ENCODE measurements around the gene ELL. TPM values are rescaled to one million over a fixed set of nuclear protein-coding genes. Genes with fewer than 3 reads are reported as not detected.

Gene ELL
- total and polyA plus RNA-seq, 2 experiments from 2014 or later = 11.3 to 20.1 TPM

DNA sequence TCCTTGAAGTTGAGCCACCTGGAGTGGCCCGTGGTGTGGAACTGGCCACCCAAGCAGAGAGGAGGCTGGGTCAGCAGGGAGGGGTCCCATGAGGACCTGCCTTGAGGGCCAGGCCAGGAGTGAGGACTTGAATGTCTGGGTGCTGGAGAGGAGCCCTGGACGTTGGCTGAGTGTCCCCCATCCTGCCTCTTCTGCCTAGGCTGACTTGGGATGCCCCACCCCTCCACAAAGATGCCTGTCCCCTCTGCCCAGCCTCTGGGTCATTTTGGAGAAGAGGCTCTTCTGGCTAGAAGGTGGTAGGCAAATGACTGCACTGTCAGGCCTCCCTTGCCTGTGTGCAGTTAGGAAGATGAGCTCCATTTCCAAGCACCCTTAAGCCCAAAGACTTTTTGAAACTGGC lies 100.9 kb downstream of the ELL start:
- Histone ChIP-seq H2AFZ (no peak overlapping the region), H3K4me3 (no peak overlapping the region), H3K36me3 (ENCODE audit: insufficient read depth) (no peaks in the 10 kb centered on the region), H3K9me2 (ENCODE audit: insufficient read depth) (no peaks in the 10 kb centered on the region), H4K20me1 (replicated peaks; ENCODE audit: insufficient read depth) (peaks cover 6% of the 10 kb centered on the region; the same call in 1 of the 2 replicates), H3K27ac (ENCODE audit: low read depth) (no peak overlapping the region), H3K27me3 (ENCODE audit: insufficient read depth) (peaks cover 39% of the 10 kb centered on the region), H3K4me2 (no peak overlapping the region), H3K79me2 (replicated peaks; ENCODE audit: insufficient read depth) (no peaks in the 10 kb centered on the region), H3K4me1 (ENCODE audit: insufficient read depth) (peaks cover 7% of the 10 kb centered on the region; the same call in 1 of the 2 replicates), H3F3A (replicated peaks; ENCODE audit: low read depth) (peaks cover 19% of the 10 kb centered on the region)
- no peak for DNase-seq (ENCODE audit: low spot score)
- no peak for TF ChIP-seq JUNB (IDR thresholded peaks at IDR 0.05; ENCODE audit: unreplicated experiment)
- no peak for TF ChIP-seq CREB1 (CRISPR knock-in tag; IDR thresholded peaks at IDR 0.05; ENCODE audit: low read depth)
- TF ChIP-seq, protein P1, sequence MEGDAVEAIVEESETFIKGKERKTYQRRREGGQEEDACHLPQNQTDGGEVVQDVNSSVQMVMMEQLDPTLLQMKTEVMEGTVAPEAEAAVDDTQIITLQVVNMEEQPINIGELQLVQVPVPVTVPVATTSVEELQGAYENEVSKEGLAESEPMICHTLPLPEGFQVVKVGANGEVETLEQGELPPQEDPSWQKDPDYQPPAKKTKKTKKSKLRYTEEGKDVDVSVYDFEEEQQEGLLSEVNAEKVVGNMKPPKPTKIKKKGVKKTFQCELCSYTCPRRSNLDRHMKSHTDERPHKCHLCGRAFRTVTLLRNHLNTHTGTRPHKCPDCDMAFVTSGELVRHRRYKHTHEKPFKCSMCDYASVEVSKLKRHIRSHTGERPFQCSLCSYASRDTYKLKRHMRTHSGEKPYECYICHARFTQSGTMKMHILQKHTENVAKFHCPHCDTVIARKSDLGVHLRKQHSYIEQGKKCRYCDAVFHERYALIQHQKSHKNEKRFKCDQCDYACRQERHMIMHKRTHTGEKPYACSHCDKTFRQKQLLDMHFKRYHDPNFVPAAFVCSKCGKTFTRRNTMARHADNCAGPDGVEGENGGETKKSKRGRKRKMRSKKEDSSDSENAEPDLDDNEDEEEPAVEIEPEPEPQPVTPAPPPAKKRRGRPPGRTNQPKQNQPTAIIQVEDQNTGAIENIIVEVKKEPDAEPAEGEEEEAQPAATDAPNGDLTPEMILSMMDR (conservative IDR thresholded peaks at IDR 0.05; ENCODE audit: low read depth in 2 of 2) = no peak
- TF ChIP-seq EZH2 (IDR thresholded peaks at IDR 0.05; ENCODE audit: low read depth, unreplicated experiment) = no peak
- TF ChIP-seq ZNF331 (CRISPR knock-in tag; IDR thresholded peaks at IDR 0.05; ENCODE audit: low read depth) = no peak
- no peak for TF ChIP-seq STAT1 (IDR thresholded peaks at IDR 0.05; ENCODE audit: unreplicated experiment)
- TF ChIP-seq, protein P2, sequence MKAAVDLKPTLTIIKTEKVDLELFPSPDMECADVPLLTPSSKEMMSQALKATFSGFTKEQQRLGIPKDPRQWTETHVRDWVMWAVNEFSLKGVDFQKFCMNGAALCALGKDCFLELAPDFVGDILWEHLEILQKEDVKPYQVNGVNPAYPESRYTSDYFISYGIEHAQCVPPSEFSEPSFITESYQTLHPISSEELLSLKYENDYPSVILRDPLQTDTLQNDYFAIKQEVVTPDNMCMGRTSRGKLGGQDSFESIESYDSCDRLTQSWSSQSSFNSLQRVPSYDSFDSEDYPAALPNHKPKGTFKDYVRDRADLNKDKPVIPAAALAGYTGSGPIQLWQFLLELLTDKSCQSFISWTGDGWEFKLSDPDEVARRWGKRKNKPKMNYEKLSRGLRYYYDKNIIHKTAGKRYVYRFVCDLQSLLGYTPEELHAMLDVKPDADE (IDR thresholded peaks at IDR 0.05) = no peak
- TF ChIP-seq NANOG (IDR thresholded peaks at IDR 0.05; ENCODE audit: borderline replicate concordance) = no peak
- no peak for TF ChIP-seq ZNF114 (CRISPR knock-in tag; IDR thresholded peaks at IDR 0.05)
- Mint-ChIP-seq H3K4me1 (peaks cover 40% of the 10 kb centered on the region), H3K9me3 (no peaks in the 10 kb centered on the region), H3K4me3 (peak overlapping the region; percentile 77; the same call in 1 of the 3 replicates), H3K27me3 (ENCODE audit: insufficient read depth, low read depth, poor library complexity) (peaks cover 42% of the 10 kb centered on the region), H3K36me3 (ENCODE audit: low read depth) (no peaks in the 10 kb centered on the region), H3K27ac (no peak overlapping the region)
- ATAC-seq = no peak

DNA sequence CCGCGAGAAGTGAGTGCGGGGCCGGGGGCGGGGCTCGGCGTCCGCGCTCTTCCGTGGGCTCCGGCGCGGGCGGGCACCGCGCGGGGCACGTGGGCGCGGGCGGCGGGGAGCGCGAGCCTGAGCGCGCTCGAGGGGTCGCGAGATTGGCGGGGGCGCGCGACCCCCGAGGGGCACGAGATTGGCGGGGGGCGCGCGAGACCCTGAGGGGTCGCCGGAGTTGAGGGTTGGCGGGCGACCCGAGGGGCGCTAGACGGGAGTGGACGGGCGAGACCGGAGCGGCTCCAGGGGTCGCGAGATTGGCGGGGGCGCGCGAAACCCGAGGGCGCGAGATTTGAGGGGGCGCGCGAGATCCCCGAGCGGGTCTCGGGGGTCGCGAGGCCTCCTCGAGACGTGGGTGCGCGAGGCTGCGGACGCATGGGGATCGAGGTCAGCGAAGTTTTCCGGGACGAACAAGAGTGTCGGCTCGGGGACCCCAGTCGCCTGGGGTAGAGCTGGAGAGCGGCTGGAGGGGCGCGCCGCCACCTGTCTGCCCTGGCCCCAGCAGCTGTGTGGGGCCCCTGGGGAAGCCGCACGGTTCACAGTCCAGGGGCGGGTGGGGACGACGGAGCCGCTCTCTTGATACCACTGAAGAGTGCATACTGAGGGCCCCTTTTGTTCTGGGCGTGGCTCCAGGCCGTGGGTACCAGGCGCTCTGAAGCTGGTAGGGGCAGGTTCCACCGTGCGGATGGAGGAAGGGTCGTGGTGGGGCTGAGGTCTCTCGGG lies 102.0 kb downstream of the ELL start:
- Histone ChIP-seq H3K27ac (ENCODE audit: low read depth) (no peak overlapping the region), H3K4me3 (peak overlapping the region; percentile 73), H3K36me3 (ENCODE audit: insufficient read depth) (no peaks in the 10 kb centered on the region), H3K79me2 (replicated peaks; ENCODE audit: insufficient read depth) (no peaks in the 10 kb centered on the region), H3K4me2 (peak overlapping the region; percentile 83), H3K4me1 (ENCODE audit: insufficient read depth) (peaks cover 13% of the 10 kb centered on the region), H4K20me1 (replicated peaks; ENCODE audit: insufficient read depth) (peaks cover 6% of the 10 kb centered on the region; the same call in 1 of the 2 replicates), H3K9me2 (ENCODE audit: insufficient read depth) (no peaks in the 10 kb centered on the region), H3K27me3 (ENCODE audit: insufficient read depth) (peaks cover 39% of the 10 kb centered on the region), H3F3A (replicated peaks; ENCODE audit: low read depth) (peaks cover 24% of the 10 kb centered on the region), H2AFZ (no peak overlapping the region)
- Mint-ChIP-seq H3K27me3 (ENCODE audit: insufficient read depth, low read depth, poor library complexity) (peaks cover 47% of the 10 kb centered on the region), H3K36me3 (ENCODE audit: low read depth) (no peaks in the 10 kb centered on the region), H3K4me1 (peaks cover 41% of the 10 kb centered on the region), H3K9me3 (no peaks in the 10 kb centered on the region), H3K4me3 (peak overlapping the region; percentile 77), H3K27ac (no peak overlapping the region)
- ATAC-seq (peak; percentile 1; the same call in 2 of the 3 replicates), DNase-seq (ENCODE audit: low spot score) (peak; percentile 55)
- TF ChIP-seq, protein P2 (IDR thresholded peaks at IDR 0.05) = no peak
- TF ChIP-seq EZH2phosphoT487 (IDR thresholded peaks at IDR 0.05; ENCODE audit: unreplicated experiment) (no peak), EZH2 (IDR thresholded peaks at IDR 0.05; ENCODE audit: low read depth, unreplicated experiment) (no peak), ZNF114 (CRISPR knock-in tag; IDR thresholded peaks at IDR 0.05) (no peak), NANOG (IDR thresholded peaks at IDR 0.05; ENCODE audit: borderline replicate concordance) (no peak), POLR2AphosphoS5 (IDR thresholded peaks at IDR 0.05; ENCODE audit: low read depth) (no peak), ZNF331 (CRISPR knock-in tag; IDR thresholded peaks at IDR 0.05; ENCODE audit: low read depth) (no peak), STAT1 (IDR thresholded peaks at IDR 0.05; ENCODE audit: unreplicated experiment) (no peak), JUNB (IDR thresholded peaks at IDR 0.05; ENCODE audit: unreplicated experiment) (no peak)
- TF ChIP-seq, protein P3, sequence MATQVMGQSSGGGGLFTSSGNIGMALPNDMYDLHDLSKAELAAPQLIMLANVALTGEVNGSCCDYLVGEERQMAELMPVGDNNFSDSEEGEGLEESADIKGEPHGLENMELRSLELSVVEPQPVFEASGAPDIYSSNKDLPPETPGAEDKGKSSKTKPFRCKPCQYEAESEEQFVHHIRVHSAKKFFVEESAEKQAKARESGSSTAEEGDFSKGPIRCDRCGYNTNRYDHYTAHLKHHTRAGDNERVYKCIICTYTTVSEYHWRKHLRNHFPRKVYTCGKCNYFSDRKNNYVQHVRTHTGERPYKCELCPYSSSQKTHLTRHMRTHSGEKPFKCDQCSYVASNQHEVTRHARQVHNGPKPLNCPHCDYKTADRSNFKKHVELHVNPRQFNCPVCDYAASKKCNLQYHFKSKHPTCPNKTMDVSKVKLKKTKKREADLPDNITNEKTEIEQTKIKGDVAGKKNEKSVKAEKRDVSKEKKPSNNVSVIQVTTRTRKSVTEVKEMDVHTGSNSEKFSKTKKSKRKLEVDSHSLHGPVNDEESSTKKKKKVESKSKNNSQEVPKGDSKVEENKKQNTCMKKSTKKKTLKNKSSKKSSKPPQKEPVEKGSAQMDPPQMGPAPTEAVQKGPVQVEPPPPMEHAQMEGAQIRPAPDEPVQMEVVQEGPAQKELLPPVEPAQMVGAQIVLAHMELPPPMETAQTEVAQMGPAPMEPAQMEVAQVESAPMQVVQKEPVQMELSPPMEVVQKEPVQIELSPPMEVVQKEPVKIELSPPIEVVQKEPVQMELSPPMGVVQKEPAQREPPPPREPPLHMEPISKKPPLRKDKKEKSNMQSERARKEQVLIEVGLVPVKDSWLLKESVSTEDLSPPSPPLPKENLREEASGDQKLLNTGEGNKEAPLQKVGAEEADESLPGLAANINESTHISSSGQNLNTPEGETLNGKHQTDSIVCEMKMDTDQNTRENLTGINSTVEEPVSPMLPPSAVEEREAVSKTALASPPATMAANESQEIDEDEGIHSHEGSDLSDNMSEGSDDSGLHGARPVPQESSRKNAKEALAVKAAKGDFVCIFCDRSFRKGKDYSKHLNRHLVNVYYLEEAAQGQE (IDR thresholded peaks at IDR 0.05; ENCODE audit: unreplicated experiment) = no peak
- TF ChIP-seq, protein P1 (conservative IDR thresholded peaks at IDR 0.05; ENCODE audit: low read depth in 2 of 2) = no peak
